ENCODE data around the gene SLC38A10.

Gene SLC38A10

DNA sequence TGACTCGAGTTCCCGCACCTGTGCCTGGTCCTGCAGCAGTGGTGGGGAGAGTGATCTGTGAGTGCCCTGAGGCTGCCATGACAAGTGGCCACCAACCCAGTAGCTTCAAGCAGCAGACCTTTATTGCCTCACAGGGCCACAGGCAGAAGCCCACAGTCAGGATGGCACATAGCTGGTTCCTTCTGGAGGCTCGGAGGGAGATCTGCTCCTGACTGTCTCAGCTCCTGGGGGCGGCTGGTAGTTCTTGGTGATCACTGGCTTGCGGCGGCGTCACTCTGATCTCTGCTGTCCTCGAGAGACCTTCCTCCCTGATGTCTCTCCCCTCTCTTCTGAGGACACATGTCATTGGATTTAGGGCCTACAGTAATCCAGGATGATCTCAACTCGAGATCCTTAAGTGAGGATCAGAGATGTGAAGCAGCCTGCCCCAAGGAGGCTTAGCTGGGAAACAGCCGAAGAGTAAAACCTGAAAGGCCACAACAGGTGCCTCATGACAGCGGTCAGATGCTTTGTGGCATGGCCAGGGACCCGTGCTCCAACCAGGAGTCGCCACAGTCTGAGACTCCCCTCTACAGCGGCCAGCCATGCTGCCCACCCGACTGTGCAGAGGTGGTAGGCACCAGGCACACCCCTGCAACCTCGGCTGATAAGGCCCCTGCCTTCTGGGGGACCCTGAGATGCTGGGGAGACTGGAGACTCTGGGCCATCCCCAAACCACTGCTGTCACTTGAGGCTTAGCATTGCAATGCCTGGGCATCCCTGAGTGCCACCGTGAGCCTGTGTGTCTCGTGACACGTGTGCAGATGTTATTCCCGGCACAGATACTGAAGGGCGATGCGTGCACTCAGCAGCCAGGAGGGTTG, 30.0 kb upstream of the SLC38A10 start:
- ATAC-seq (replicated peaks) = no peak
- H3K27me3 Mint-ChIP-seq = peaks cover 0 to 7% of the 10 kb centered on the region in 2 donors
- no peaks in the 10 kb centered on the region for H3K4me1 Mint-ChIP-seq
- DNase-seq = no peak
- H3K9me3 Mint-ChIP-seq = no peaks in the 10 kb centered on the region
- H3K27ac Mint-ChIP-seq = no peak overlapping the region
- no peaks in the 10 kb centered on the region for H3K36me3 Mint-ChIP-seq
- no peak overlapping the region for H3K4me3 Mint-ChIP-seq

DNA sequence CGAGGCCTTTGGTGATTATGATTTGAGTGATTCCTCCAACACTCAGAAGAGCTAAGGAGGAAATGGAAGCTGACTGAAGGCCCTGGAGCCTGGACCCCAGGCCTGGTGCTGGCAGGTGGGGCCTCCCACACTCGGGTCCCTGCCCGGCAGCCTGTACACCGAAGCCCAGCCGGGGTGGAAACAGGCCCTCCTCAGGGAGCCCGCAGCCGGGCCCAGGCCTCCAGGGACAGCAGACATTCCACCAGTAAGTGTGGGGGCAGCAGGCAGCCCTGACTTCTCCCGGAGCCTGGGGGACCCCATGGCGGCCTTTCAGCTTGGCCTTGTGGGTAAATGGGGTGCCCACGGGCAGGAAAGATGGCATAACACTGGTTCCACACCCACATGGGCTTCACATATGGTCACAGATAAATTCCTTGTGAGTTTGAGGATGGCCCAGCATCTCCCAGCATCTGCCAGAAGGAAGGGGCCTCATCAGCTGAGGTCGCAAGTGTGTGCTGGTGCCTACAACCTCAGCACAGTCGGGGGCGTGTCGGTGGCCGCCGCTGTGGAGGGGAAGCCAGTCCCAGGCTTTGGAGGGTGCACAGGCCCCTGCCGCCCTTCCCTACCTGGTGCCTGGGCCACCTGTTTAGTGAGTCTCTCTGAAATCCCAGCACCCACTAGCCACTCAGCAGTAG, 29.2 kb upstream of the SLC38A10 start:
- Mint-ChIP-seq H3K4me1 (no peaks in the 10 kb centered on the region), H3K27ac (no peak overlapping the region)
- no peak for ATAC-seq (replicated peaks)

DNA sequence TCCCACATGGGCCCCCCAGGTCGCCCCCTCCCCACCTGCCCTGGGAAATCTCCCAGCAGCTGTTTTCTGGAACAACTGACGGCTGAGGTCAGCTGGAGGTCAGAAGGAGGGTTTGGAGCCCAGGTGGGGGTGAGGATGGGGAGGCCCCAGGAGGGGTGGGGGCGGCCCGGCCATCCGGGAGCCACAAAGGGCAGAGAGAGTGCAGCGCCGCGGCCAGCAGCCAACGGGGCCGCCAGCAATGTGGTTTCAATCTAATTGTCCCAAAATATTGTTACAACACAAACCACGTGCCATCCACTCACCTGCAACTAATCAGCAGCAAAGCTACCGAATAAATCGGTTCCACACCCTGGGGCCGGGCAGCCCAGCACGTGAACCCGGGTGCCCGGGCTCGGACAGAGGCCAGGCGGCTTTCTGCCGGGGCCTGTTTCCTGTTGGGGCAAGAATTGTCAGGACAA, 28.3 kb upstream of the SLC38A10 start:
- H3K4me3 Mint-ChIP-seq = no peak overlapping the region
- H3K36me3 Mint-ChIP-seq = no peaks in the 10 kb centered on the region
- no peaks in the 10 kb centered on the region for H3K9me3 Mint-ChIP-seq
- peaks cover 0 to 3% of the 10 kb centered on the region in 2 donors for H3K27me3 Mint-ChIP-seq
- no peak overlapping the region for H3K27ac Mint-ChIP-seq
- DNase-seq (no peak), ATAC-seq (replicated peaks) (no peak)
- H3K4me1 Mint-ChIP-seq = no peaks in the 10 kb centered on the region

More for the DNA sequence above, 29.2 kb upstream of the SLC38A10 start:
- Mint-ChIP-seq H3K9me3 (no peaks in the 10 kb centered on the region), H3K27me3 (peaks cover 0 to 3% of the 10 kb centered on the region in 2 donors), H3K4me3 (no peak overlapping the region), H3K36me3 (no peaks in the 10 kb centered on the region)
- DNase-seq = no peak

DNA sequence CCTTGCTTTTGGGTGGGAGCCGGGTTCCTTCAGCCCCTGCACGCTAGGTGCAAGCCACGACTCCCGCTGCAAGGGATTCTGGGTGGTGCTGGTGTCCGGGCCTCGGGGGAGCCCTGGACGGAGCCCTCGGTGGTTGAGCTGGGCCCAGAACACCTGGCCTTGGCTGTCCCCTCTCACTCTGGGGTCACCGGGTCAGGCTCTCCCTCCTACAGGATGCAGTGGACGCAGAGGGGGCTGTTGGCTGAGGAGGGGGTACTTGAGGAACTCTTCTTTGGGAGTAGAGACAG, 27.9 kb upstream of the SLC38A10 start:
- H3K4me3 Mint-ChIP-seq = no peak overlapping the region
- no peak for ATAC-seq (replicated peaks)
- no peak for DNase-seq
- no peaks in the 10 kb centered on the region for H3K9me3 Mint-ChIP-seq
- no peak overlapping the region for H3K27ac Mint-ChIP-seq
- no peaks in the 10 kb centered on the region for H3K36me3 Mint-ChIP-seq
- H3K4me1 Mint-ChIP-seq = no peaks in the 10 kb centered on the region
- no peaks in the 10 kb centered on the region for H3K27me3 Mint-ChIP-seq

DNA sequence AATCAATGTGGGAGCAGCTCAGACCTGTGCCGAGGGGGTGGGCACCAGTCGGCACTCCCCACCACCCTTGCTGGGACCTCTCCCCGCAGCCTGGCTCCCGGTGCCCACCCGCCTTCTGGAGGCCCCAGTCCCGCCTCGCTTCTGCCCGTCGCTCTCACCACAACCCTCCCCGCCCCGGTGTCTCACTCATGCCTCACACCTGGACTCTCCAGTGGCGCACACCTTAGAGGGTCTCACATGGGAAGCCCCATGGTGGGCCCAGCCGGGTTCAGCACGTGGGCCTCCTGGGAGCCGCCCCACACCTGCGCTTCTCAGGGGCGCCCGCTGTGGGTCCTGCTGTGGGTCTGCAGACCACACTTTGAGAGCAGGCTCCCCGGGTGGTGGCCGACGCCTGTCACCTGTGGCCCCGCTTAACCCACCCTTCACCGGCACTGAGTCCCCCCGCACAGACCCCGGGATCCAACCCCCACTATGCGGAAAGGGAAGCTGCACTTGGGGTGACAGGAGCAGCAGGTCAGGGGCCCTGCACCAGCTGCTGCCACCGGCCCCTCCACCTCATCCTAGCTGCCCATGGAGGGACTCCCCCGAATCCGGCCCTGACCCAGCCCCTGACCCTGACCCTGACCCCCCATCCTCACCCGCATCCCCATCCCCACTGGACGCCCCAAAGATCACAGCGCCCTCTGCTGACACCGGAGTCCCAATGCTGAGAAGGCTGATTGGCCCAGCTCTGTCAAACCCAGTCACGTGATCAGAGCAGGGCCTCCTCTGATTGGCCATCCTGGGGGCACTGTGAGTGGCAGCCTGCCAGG, 27.4 kb upstream of the SLC38A10 start:
- ATAC-seq (replicated peaks) (peak in 1 of 2 donors; percentile 57), DNase-seq (no peak)
- Mint-ChIP-seq H3K4me3 (no peak overlapping the region), H3K9me3 (no peaks in the 10 kb centered on the region), H3K4me1 (no peaks in the 10 kb centered on the region), H3K36me3 (no peaks in the 10 kb centered on the region), H3K27ac (no peak overlapping the region), H3K27me3 (no peaks in the 10 kb centered on the region)

DNA sequence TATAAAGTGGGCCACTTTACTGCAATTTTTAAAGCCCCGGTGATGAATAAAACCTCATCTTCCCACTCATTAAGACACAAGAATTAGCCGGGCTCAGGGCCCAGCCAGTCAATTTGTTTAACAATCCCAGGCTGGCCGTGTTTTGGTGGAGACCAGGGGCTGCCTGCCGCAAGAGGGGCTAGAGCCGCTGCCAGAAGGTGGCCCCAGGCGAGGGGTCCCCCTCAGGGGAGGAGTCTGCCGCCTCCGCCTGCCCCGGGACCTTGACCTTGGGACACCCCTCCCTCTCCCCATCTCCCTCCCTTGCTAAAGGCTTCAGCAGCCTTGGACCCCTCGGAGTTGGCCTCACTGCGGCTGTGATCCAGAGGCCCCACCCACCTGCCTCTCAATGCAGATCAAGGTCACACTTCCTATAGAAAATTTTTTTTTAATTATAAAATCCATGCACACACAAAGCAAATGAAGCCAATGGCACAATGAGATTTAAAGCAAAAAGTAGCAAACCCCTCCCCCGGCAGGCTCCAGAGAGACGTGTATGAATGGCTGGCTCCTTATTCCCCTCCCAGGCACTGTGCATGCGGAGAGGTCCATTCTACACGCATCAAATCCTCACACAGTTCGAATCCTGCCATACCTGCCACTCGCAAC, 23.0 kb upstream of the SLC38A10 start:
- Mint-ChIP-seq H3K27me3 (no peaks in the 10 kb centered on the region), H3K4me1 (no peaks in the 10 kb centered on the region), H3K27ac (no peak overlapping the region), H3K4me3 (no peak overlapping the region), H3K36me3 (no peaks in the 10 kb centered on the region), H3K9me3 (no peaks in the 10 kb centered on the region)
- DNase-seq (no peak), ATAC-seq (replicated peaks) (no peak)

DNA sequence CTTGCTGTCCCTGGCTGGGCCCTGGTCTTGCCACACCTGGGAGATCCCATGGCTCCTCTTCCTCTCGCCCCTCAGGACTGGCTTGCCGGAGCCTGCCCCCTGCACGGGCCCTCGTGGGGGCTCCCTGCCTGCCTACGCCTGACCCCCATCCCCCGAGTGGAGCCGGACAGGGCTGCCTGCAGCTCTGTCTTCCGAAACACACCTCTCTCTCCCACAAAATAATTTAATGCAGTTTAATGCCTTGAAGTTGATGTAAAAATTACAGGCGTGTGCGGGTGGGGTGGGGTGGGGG, 22.4 kb upstream of the SLC38A10 start:
- H3K4me3 Mint-ChIP-seq = no peak overlapping the region
- no peaks in the 10 kb centered on the region for H3K36me3 Mint-ChIP-seq
- H3K9me3 Mint-ChIP-seq = no peaks in the 10 kb centered on the region
- ATAC-seq (replicated peaks) (no peak), DNase-seq (no peak)
- H3K27ac Mint-ChIP-seq = no peak overlapping the region
- H3K27me3 Mint-ChIP-seq = no peaks in the 10 kb centered on the region
- no peaks in the 10 kb centered on the region for H3K4me1 Mint-ChIP-seq

DNA sequence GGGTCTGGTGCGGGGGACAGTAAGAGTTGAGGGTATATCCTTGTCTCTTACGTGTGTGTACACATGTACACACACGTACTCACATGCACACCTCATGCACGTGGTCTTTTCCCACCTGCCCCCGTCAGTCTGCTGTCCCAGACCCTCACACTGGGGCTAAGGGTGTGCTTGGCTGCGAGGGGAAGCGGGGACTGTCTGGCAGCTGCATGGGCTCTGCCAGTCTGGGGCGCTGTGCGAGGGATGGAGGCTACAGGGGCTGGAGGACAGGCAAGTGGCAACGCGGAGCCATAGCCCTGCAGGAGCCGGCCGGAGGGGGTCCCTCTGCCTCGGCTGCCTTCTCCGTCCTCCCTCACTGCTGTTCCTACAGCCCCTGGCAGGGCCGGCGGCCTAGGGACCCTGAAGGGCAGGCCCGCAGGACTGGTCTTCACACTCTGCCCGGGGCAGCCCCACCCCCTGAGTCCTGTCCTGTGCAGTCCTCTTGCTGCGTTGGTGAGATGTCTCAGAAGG, 20.8 kb upstream of the SLC38A10 start:
- Mint-ChIP-seq H3K4me1 (no peaks in the 10 kb centered on the region), H3K9me3 (no peaks in the 10 kb centered on the region), H3K36me3 (no peaks in the 10 kb centered on the region), H3K27me3 (peaks cover 2% of the 10 kb centered on the region in 2 donors), H3K27ac (no peak overlapping the region), H3K4me3 (no peak overlapping the region)
- DNase-seq = no peak
- ATAC-seq (replicated peaks) = no peak

DNA sequence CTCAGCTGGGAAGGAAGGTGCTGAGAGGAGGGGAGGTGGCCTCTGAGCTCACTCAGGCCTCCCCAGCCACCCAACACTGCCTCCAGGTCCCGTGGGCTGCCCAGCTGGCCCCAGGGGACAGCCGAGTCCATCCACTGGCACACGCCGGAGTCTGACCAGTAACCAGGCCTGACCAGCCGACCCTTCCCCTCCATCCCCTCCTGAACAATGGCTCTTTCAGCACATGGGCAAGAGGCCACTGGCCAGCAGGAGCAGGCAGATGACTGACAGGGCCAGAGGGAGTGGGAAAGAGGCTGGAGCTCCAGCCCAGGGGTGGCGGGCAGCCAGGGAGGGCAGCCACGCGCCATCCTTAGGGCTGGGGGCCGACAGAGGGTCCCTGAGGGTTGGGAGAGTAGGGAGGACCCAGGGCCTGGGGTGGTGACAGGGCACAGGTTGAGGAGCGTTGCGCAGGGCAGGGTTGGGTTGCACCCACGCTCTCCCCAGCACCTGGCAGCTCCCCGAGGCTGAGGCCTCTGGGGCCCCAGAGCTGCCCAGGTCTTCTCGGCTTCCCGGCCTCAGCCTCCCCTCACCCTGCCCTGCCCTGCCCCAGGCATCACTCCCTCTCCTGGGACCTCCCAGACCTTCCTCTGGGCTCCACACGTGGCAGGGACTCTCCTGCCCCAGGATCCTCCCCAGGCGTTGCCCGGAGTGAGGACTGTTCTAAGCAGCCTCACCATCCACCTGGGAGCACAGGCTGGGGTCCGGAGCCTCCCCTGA, 20.2 kb upstream of the SLC38A10 start:
- H3K27ac Mint-ChIP-seq = no peak overlapping the region
- H3K9me3 Mint-ChIP-seq = no peaks in the 10 kb centered on the region
- DNase-seq (no peak), ATAC-seq (replicated peaks) (no peak)
- H3K27me3 Mint-ChIP-seq = peaks cover 4 to 5% of the 10 kb centered on the region in 2 donors
- H3K4me1 Mint-ChIP-seq = no peaks in the 10 kb centered on the region
- no peaks in the 10 kb centered on the region for H3K36me3 Mint-ChIP-seq
- no peak overlapping the region for H3K4me3 Mint-ChIP-seq

DNA sequence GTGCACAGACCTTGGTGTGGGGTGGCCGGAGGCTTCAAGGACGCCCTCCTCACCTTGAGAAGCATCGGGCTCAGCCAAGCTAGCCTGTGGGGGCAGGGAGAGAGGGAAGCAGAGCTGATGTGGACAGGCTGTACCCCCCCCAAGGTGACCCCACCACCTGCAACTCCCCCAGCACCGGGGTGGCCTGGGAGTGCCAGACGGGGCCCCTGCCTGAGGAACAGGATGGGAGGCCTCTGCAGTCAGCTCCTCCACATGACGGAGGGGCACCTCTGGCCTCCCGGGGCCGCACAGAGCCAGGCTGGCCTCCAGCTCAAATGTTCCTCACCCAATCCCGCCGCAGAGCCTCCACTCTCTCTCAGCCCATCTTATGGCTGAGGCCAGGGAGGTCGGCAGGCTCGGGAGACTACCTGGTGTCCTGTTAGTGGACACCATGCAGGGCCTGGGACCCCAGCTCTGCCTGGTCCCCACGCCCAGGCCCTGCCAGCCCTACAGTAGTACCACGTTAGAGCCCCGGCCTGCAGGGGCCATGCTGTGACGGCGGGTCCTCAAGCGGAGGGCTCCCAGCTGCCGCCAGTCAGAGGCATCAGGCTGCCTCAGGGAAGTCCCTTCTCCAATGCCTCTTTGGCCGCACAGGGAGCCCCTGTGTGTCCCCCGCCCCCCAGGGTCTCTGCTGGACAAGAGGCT, 19.4 kb upstream of the SLC38A10 start:
- H3K9me3 Mint-ChIP-seq = no peaks in the 10 kb centered on the region
- no peak for ATAC-seq (replicated peaks)

DNA sequence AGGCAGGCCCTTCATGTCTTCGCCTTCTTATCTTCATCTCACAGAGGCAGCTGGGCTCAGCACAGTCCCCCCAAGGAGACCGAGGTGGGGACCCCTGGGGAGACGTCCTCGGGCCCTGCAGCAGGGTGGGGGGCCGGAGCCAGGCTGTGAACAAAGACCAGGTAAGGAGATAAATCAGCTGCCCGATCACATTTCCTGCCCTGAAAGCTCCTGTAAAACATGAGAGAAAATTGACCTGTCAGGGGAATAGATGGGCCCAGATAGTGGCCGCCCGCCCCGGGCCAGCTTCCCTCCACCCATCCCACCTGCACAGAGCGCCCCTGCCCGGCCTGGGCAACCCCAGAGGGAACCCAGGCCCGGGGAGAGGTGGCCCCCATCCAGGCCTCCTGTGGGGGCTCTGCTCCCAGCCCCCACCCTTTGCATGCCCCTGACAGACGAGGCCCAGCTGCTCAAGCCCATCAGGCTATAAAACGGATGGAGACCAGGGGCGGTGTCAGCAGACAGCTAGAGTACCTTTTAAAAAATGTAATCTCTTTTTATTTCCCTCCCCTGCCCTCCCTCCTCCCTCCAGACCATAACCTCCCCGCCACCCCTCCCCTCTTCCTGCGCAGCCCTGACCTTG, 18.8 kb upstream of the SLC38A10 start:
- Mint-ChIP-seq H3K4me1 (peaks cover 4 to 8% of the 10 kb centered on the region in 2 donors), H3K27me3 (peaks cover 10 to 15% of the 10 kb centered on the region in 2 donors)
- ATAC-seq (replicated peaks) = no peak

More for the DNA sequence above, 19.4 kb upstream of the SLC38A10 start:
- Mint-ChIP-seq H3K27me3 (peaks cover 4 to 8% of the 10 kb centered on the region in 2 donors), H3K27ac (no peak overlapping the region), H3K36me3 (no peaks in the 10 kb centered on the region), H3K4me3 (no peak overlapping the region), H3K4me1 (peaks cover 0 to 2% of the 10 kb centered on the region in 2 donors)
- no peak for DNase-seq

DNA sequence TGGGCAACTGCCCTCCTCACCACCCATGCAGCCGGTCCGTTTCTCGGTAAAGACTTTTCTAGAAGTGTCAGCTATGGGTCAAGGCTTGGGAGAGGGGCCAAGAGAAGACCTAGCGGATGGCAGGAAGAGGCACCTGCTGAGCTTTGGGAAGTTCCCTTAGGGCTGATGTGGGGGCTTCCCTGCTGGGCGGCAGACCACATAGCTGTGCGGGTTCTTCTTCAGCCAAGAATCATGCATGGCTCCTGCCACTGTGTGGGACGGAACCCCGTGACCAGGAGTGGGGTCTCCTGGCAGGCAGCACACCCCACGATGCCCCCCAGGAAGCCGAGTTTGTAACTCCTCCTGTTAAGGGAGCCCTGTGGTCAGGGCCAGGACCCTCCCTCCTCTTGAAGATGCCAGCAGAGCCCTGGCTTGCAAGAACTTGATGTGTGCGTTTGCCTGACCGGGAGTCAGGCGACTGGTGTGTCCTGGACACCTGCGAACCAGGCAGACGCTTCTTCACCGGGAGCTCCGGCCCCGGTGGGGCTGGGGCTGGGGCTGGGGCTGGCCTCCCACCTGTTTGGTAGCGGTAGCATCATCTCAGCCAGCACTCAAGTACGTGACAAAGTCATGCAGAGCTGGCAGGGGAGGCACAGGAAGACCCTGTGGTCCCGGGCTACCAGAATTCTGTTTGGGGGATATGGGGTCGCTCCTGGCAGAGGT, 17.7 kb upstream of the SLC38A10 start:
- Mint-ChIP-seq H3K4me3 (no peak overlapping the region), H3K9me3 (peaks cover 0 to 2% of the 10 kb centered on the region in 2 donors), H3K27ac (no peak overlapping the region), H3K36me3 (no peaks in the 10 kb centered on the region), H3K27me3 (peaks cover 10 to 16% of the 10 kb centered on the region in 2 donors), H3K4me1 (peaks cover 5 to 13% of the 10 kb centered on the region in 2 donors)
- no peak for DNase-seq
- ATAC-seq (replicated peaks) = no peak

More for the DNA sequence above, 18.8 kb upstream of the SLC38A10 start:
- DNase-seq = no peak
- no peak overlapping the region for H3K4me3 Mint-ChIP-seq
- H3K36me3 Mint-ChIP-seq = no peaks in the 10 kb centered on the region
- no peaks in the 10 kb centered on the region for H3K9me3 Mint-ChIP-seq
- H3K27ac Mint-ChIP-seq = no peak overlapping the region

All from stimulated activated naive B cell treated with anti-CD40 and anti-IgM and Interleukin-4, amounts not matched to agents 10 μg/mL and 1 μg/mL and 100 μg/mL, for 72 hours (primary cell).